C4-2B (cell line): Measurements from ENCODE around the gene BHLHA15.

Source experiments
- H3K27ac ChIP-seq: fragments of 450-650 bp; 2 replicates; pipeline ENCODE4 v1.5.1; 2017
- ZFX ChIP-seq: fragments of 450-650 bp; IDR thresholded peaks from 2 replicates; pipeline ENCODE4 v1.6.1; 2017
- TF ChIP-seq, protein P1 (sequence below): fragments of 450-650 bp; conservative IDR thresholded peaks from 2 replicates; pipeline ENCODE4 v1.5.1; 2017; ENCODE audit warnings: mild to moderate bottlenecking

Gene BHLHA15

GRCh38 chr7:98231493-98232262 lies 20.4 kb downstream of the BHLHA15 start:
- H3K27ac ChIP-seq = no peak overlapping the region
- TF ChIP-seq, protein P1, sequence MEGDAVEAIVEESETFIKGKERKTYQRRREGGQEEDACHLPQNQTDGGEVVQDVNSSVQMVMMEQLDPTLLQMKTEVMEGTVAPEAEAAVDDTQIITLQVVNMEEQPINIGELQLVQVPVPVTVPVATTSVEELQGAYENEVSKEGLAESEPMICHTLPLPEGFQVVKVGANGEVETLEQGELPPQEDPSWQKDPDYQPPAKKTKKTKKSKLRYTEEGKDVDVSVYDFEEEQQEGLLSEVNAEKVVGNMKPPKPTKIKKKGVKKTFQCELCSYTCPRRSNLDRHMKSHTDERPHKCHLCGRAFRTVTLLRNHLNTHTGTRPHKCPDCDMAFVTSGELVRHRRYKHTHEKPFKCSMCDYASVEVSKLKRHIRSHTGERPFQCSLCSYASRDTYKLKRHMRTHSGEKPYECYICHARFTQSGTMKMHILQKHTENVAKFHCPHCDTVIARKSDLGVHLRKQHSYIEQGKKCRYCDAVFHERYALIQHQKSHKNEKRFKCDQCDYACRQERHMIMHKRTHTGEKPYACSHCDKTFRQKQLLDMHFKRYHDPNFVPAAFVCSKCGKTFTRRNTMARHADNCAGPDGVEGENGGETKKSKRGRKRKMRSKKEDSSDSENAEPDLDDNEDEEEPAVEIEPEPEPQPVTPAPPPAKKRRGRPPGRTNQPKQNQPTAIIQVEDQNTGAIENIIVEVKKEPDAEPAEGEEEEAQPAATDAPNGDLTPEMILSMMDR = no peak
- no peak for TF ChIP-seq ZFX

DNA sequence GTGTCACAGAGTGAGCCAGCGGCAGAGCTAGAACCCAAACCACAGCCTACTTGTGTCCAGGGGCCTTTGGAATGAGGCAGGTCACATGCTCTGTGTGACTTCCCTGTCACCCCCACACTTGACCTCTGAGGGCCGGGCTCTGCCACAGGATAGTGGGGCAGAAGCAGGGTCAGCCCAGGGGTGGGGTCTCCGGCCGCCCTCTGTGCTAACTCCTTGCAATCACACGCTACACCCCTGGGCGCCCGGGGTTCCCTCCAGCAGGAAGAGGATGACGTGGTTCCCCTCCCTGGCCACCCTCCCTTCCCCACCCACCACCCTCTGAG lies 21.0 kb downstream of the BHLHA15 start:
- H3K27ac ChIP-seq = no peak overlapping the region
- TF ChIP-seq, protein P1 = no peak
- TF ChIP-seq ZFX = no peak

DNA sequence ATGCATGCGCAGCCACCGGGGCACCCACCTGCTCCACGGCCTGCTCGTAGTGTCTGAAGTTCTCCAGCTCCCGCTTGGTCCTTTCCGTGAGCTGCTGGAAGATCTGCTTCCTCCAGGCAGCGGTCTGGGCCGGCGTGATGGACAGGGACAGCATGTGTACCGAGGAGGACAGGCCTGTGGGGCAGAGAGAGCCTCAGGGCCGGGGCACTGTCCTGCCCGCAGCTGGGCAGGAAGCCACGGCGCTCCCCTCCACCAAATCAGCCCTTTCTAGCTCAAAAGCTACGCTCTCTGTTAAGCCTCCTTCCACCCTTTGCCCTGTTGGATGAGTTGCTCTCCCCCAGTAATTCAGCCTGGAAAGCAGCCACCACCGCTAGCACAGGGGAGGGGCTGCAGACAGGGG lies 21.6 kb downstream of the BHLHA15 start:
- TF ChIP-seq, protein P1 = no peak
- TF ChIP-seq ZFX = no peak
- H3K27ac ChIP-seq = no peak overlapping the region

- H3K27ac ChIP-seq = no peak overlapping the region
- TF ChIP-seq, protein P1 = no peak
- no peak for TF ChIP-seq ZFX
These were observed 22.2 kb downstream of the BHLHA15 start for GRCh38 chr7:98233219-98234070.

- no peak overlapping the region for H3K27ac ChIP-seq
- TF ChIP-seq, protein P1 = no peak
- no peak for TF ChIP-seq ZFX
These were observed 23.3 kb downstream of the BHLHA15 start for GRCh38 chr7:98234429-98235147.

GRCh38 chr7:98235901-98236300 lies 24.7 kb downstream of the BHLHA15 start:
- no peak for TF ChIP-seq ZFX
- TF ChIP-seq, protein P1 = no peak
- H3K27ac ChIP-seq = no peak overlapping the region
